WERI-Rb-1 (cell line): ENCODE data around the gene TMEM89.

Experiments
- DNase-seq: peaks from one replicate; pipeline ENCODE4 v3.0.0-alpha.2; 2020
- H3K27ac ChIP-seq: fragments of 250-450 bp; sonication (Bioruptor Pico); 2 replicates; pipeline ENCODE4 v1.5.1; 2020; ENCODE audit warnings: mild to moderate bottlenecking, moderate library complexity
- H3K27me3 ChIP-seq: fragments of 250-450 bp; sonication (Bioruptor Pico); 2 replicates; pipeline ENCODE4 v1.5.1; 2021; ENCODE audit warnings: mild to moderate bottlenecking, low read depth, moderate library complexity; ENCODE audit not compliant: insufficient read depth, severe bottlenecking
- H3K36me3 ChIP-seq: fragments of 250-450 bp; sonication (Bioruptor Pico); 2 replicates; pipeline ENCODE4 v1.5.1; 2020; ENCODE audit warnings: mild to moderate bottlenecking, moderate library complexity
- H3K4me3 ChIP-seq: 2 replicates; pipeline ENCODE4 v1.5.1; 2011; ENCODE audit warnings: low read depth, mild to moderate bottlenecking, control low read depth, low read length
- H3K9me3 ChIP-seq: fragments of 250-450 bp; sonication (Bioruptor Pico); 2 replicates; pipeline ENCODE4 v1.5.1; 2021; ENCODE audit warnings: mild to moderate bottlenecking, moderate library complexity; ENCODE audit not compliant: severe bottlenecking
- CTCF ChIP-seq: IDR thresholded peaks from 2 replicates; pipeline ENCODE4 v1.5.1; 2011; ENCODE audit warnings: low read depth, mild to moderate bottlenecking, control low read depth, inconsistent platforms, low read length

The TMEM89 gene

GRCh38 chr3:48571938-48572337 is 49.6 kb downstream of the TMEM89 start:
- Histone ChIP-seq H3K27ac (no peak overlapping the region), H3K27me3 (no peaks in the 10 kb centered on the region), H3K9me3 (no peaks in the 10 kb centered on the region), H3K36me3 (peaks cover 6% of the 10 kb centered on the region; the same call in 1 of the 2 replicates), H3K4me3 (no peak overlapping the region)
- DNase-seq: no peak
- TF ChIP-seq CTCF: no peak
